SK-N-SH treated with all-trans-retinoic acid at 6 μM for 48 hours (cell line): Measurements from ENCODE around the gene RPS6KA1.

Source experiments
- ARNTL ChIP-seq: fragments of 450-650 bp; formaldehyde crosslinking; IDR thresholded peaks from 2 replicates; pipeline ENCODE4 v1.5.0; 2020; ENCODE audit warnings: low read depth, mild to moderate bottlenecking, moderate library complexity, borderline replicate concordance
- BACH2 ChIP-seq: fragments of 250-450 bp; sonication (Bioruptor Pico); IDR thresholded peaks from 2 replicates; pipeline ENCODE4 v1.9.0; 2021; ENCODE audit warnings: mild to moderate bottlenecking, borderline replicate concordance
- CREB5 ChIP-seq: fragments of 250-450 bp; sonication (Bioruptor Pico); IDR thresholded peaks from 2 replicates; pipeline ENCODE4 v1.5.1; 2020; ENCODE audit warnings: low read depth, mild to moderate bottlenecking, moderate library complexity
- CSRNP3 ChIP-seq: fragments of 250-450 bp; sonication (Bioruptor Pico); IDR thresholded peaks from 2 replicates; pipeline ENCODE4 v1.5.1; 2021; ENCODE audit warnings: mild to moderate bottlenecking, moderate library complexity
- ESRRG ChIP-seq: fragments of 250-450 bp; sonication (Bioruptor Pico); IDR thresholded peaks from 2 replicates; pipeline ENCODE4 v1.6.1; 2021; ENCODE audit warnings: mild to moderate bottlenecking
- PATZ1 ChIP-seq: fragments of 250-450 bp; sonication (Bioruptor Pico); IDR thresholded peaks from 2 replicates; pipeline ENCODE4 v1.8.0; 2020; ENCODE audit warnings: mild to moderate bottlenecking, moderate library complexity, borderline replicate concordance
- SNAI2 ChIP-seq: fragments of 250-450 bp; sonication (Bioruptor Pico); IDR thresholded peaks from 2 replicates; pipeline ENCODE4 v1.5.0; 2020; ENCODE audit warnings: mild to moderate bottlenecking, moderate library complexity
- TOX ChIP-seq: fragments of 250-450 bp; sonication (Bioruptor Pico); IDR thresholded peaks from 2 replicates; pipeline ENCODE4 v1.8.0; 2021; ENCODE audit warnings: mild to moderate bottlenecking, moderate library complexity, borderline replicate concordance
- ZC3H10 ChIP-seq: fragments of 250-450 bp; sonication (Bioruptor Pico); IDR thresholded peaks from 2 replicates; pipeline ENCODE4 v1.5.1; 2021; ENCODE audit warnings: mild to moderate bottlenecking, moderate library complexity
- ZFP30 ChIP-seq: fragments of 450-650 bp; formaldehyde crosslinking; IDR thresholded peaks from 2 replicates; pipeline ENCODE4 v1.5.0; 2022; ENCODE audit warnings: mild to moderate bottlenecking, moderate library complexity
- ZNF70 ChIP-seq: fragments of 450-650 bp; formaldehyde crosslinking; IDR thresholded peaks from 2 replicates; pipeline ENCODE4 v1.5.0; 2020; ENCODE audit warnings: mild to moderate bottlenecking, moderate library complexity

- no peak for TF ChIP-seq ARNTL (CRISPR knock-in tag)
- no peak for TF ChIP-seq ZFP30 (CRISPR knock-in tag)
- no peak for TF ChIP-seq PATZ1
- no peak for TF ChIP-seq CREB5
- no peak for TF ChIP-seq ESRRG
- TF ChIP-seq ZC3H10 = no peak
- no peak for TF ChIP-seq ZNF70
- no peak for TF ChIP-seq TOX (CRISPR knock-in tag)
- no peak for TF ChIP-seq SNAI2
- no peak for TF ChIP-seq CSRNP3
- no peak for TF ChIP-seq BACH2 (CRISPR knock-in tag)
Observed at GRCh38 chr1:26585471-26585870, 55.9 kb downstream of the RPS6KA1 start.
